HUDEP-2 (cell line): ENCODE data around the gene ZMYND8.
"Not testable (repeated sequence)": the region's sequence is repeated elsewhere in the genome, so short reads cannot be mapped to it uniquely, and the experiment has no call there.

Source experiments
- DNase-seq, 76 experiments: peaks; one replicate each; lab custom pipeline; 2025; ENCODE audit not compliant: unreplicated experiment in 76 of 76; lab: John Stamatoyannopoulos, UW

The ZMYND8 gene

DNA sequence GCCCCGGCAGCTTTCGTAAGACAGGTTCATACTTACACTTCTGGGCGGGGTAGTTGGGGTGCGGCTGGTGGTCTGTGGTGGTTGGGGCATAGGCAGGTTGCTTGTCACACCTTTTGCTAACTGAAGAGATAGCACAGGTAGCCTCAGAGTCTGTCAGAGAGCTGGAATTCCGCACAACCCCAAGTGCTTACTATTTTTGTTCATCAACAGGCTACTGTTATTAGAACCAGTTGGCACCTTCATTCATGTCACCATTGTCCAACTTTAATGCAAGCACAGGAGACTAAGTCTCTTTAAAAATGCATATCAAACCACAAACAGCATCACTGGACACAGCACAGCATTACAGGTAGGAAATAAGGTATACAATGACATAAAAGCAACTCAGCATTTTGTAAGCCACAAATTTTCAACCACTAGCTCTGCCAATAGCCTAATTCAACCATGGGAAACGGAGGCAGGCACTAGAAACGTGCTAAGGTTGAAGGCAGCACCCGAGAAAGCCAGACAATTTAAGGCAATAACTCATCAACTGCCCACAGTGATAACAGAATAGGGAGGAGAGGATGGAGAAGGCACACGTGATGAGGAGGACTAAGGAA, 143.8 kb downstream of the ZMYND8 start:
- DNase-seq, result no peak

DNA sequence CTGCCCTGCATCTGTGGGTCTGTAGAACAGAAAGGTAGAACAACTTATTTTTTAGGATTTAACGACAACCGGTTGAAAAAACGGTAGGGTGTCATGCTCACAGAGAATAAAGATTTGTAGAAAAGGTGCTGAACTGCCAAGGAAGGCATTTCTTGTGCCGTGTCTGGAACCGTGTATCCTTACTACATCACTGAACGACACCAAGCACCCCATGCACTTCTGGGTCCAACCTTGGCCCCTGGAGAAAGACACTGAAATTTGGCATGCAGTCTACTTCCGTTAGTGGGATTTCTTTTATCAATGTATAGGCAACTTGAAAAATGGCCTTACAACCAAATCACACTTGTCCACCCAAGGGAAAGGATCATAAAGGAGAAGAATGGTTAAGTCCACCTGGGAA, 145.5 kb downstream of the ZMYND8 start:
- DNase-seq, result no peak

DNA sequence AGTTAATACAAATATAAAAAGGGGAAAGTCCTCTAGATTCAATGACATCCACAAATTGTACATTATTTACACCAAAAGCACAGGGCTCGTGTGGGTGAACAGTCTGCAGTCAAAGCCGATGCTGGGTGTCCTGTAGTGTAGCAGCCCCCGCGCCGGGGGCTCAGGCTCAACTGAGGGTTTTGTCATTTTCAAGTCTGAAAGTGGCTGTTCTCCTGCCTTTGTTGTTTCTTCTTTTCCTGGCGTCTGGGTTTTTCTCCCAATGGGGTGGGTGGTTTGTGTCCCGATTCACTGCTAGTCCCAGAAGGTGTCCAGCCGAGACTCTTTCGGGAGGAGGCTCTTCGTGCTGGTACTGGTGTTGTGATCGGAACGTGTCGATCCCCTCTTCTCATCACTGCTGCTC, 146.0 kb downstream of the ZMYND8 start:
- no peak for DNase-seq

GRCh38 chr20:47209982-47210381, 146.5 kb downstream of the ZMYND8 start:
- no peak for DNase-seq

GRCh38 chr20:47208534-47209174, 147.8 kb downstream of the ZMYND8 start:
- DNase-seq, result no peak

DNA sequence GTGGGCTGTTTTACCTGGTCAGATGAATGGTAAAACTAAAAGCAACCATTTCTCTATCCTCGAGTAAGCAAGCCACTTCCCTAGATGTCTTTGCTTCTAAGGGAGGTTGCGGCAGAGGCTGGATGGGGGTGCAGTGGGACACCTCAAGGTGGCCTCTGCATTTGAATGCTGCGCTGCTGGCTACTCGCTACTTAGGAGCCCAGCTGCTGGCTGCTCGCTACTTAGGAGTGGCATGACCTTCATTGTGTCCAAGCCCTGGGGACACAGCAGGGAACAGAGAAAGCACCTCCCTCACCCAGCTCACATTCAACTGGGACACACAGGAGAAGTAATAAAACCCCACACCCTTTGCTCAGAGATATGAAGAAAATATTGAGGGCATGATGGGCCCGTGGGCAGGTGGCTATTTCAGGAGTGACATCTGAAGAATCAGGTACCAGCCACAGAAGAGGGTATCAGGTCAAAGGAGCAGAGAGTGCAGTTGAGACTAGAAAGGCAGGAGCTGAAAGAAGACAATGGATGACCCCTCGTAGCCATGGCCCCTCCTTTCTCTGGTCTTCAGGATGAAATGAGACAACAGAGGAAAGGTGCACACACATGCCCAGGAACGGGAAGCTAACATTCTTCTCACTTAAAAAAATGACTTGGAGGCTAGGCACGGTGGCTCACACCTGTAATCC, 149.4 kb downstream of the ZMYND8 start:
- DNase-seq, result peak in 1 of 76 experiments; percentile 5

DNA sequence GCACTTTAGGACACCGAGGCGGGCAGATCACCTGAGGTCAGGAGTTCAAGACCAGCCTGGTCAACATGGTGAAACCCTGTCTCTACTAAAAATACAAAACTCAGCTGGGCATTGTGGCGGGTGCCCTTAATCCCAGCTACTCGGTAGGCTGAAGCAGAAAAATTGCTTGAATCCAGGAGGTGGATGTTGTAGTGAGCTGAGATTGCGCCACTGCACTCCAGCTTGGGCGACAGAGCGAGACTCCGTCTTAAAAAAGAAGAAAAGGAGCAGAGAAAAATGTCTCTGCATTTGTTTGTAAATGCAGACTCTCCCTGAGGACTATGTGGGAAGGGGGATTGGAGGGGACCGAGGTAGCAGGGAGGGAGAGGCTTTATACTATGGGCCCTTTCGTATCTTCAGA, 149.9 kb downstream of the ZMYND8 start:
- DNase-seq, result not testable (repeated sequence)

- DNase-seq, result peak in 43 of 76 experiments; percentile 3 to 60 (median 20)
Measured at GRCh38 chr20:47205577-47206123, 150.8 kb downstream of the ZMYND8 start.

DNA sequence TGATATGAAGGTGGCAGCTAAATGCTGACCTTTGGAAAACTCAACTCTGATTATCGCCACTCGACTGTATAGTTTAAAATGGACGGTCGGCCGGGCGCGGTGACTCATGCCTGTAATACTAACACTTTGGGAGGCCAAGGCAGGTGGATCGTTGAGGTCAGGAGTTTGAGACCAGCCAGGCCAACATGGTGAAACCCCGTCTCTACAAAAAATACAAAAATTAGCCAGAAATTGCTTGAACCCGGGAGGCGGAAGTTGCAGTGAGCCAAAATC, 151.7 kb downstream of the ZMYND8 start:
- DNase-seq, result not testable (repeated sequence)

- no peak for DNase-seq
Measured at GRCh38 chr20:47204008-47204849, 152.3 kb downstream of the ZMYND8 start.

DNA sequence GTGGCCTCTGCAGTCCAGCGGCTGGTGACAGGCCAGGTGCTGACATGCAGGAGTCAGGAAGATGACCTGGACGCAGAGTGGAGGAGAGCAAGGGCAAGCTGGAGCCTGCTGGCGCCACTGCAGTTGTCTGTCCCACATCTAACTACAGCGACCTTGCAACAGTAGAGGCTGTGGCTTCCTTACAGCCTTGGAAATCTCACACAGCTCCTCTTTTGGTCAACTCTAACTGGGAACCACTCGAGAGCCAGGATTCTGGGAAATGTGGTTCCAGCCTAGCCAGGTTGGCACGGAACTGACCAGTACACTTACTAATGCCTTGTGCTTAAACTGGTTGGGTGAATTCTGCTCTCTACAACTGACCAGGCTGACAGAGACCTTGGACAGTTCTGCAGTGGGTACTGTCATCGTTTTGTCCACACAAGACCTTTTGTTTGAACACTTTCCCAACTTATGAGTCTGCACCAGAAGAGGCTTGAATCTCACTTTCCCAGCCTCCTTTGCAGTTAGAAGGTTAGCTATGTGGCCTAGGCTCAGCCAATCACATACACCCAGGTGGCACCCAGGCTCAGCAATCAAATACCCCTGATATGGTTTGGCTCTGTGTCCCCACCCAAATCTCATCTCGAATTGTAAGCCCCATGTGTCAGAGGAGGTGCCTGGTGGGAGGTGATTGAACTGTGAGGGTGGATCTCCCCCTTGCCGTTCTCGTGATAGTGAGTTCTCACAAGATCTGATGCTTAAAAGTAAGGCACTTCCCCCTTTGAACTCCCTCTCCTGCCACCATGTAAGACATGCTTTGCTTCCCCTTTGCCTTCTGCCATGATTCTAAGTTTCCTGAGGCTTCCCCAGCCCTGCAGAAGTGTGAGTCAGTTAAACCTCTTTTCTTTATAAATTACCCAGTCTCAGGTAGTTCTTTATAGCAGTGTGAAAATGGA, 153.5 kb downstream of the ZMYND8 start:
- DNase-seq, result peak in 2 of 76 experiments; percentile 8 to 10

- DNase-seq, result peak in 7 of 76 experiments; percentile 7 to 24 (median 14)
Measured at GRCh38 chr20:47201074-47201730, 155.3 kb downstream of the ZMYND8 start.

DNA sequence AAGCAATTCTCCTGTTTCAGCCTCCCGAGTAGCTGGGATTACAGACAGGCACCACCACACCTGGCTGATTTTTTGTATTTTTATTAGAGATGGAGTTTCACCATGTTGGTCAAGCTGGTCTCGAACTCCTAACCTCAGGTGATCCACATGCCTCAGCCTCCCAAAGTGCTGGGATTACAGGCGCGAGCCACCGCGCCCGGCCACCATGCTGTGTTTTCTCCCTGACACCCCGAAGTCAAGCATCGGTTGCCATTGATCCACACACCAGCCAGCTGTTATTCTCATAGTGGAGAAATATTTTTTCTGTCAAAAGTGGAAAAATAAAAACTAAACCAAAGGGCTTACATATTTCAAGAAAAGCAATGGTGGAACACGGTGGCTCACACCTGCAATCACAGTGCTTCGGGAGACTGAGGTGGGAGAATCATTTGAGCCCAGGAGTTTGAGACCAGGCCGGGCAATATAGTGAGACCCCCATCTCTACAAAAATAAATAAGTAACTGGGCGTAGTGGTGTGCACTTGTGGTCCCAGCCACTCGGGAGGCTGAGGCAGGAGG, 157.4 kb downstream of the ZMYND8 start:
- DNase-seq, result no peak

- no peak for DNase-seq
Measured at GRCh38 chr20:47198254-47198671, 158.2 kb downstream of the ZMYND8 start.

DNA sequence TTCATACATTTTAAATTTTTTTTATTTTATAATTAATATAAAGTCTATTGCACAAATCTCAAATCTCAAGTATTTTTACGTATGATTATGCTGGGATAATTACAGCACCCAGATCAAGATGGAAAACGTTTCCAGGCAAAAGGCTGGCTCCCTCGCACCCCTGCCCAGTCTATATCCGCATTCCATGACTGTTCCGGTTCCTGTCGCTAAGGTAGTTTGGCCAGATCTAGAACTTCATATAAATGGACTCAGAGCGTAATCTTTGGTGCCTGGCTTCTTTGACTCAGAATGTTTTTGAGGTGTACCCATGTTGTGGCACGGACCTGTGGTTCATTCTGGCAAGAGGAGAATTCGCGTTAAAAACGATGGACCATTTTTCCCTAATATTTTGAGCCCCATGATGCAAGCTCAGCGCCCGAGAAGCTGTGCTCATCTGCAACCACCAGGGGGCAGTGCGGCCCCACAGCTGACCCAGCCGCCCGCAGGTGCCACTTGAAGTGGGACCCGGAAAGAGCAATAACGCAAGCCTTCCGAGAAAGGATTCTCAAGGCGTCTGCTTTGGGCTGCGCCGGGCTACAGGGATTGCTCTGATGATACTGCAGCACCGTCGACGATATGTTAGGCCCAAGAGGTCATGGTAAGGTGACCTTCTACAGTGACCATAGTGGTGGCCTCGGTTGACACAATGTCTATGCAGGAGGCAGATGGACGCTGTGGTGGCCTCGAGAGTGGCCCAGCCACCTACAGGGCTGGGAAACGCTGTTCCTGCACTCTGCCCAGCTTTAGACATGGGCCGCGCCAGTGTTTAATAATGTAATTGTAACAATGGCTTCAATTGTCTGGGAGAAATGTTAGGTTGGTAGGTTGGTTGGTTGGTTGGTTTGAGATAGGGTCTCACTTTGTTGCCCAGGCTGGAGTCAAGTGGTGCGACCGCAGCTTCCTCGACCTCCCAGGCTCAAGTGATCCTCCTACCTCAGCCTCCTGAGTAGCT, 160.1 kb downstream of the ZMYND8 start:
- DNase-seq, result peak in 68 of 76 experiments; percentile 11 to 82 (median 56)

- DNase-seq, result no peak
Measured at GRCh38 chr20:47195573-47195972, 160.9 kb downstream of the ZMYND8 start.

DNA sequence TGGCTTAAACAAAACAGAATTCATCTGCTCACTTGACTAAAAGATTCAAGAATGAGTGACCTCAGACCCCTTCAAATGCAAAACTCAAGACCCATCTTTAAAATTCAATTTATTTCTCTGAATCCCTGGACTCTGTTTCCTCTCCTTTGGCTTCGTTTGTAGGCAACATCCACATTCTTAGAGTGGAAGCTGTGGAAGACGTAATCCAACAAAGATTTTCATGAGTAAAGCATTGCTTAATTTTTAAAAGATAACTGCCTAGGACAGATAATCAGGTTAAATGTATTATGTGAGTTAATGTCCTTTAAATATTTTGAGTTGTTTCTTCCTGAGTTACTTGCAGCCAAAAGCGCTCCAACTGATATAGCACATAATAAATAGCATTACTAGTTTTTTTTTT, 164.5 kb downstream of the ZMYND8 start:
- DNase-seq, result no peak
